ENCODE results near the gene DYSF.

DNA sequence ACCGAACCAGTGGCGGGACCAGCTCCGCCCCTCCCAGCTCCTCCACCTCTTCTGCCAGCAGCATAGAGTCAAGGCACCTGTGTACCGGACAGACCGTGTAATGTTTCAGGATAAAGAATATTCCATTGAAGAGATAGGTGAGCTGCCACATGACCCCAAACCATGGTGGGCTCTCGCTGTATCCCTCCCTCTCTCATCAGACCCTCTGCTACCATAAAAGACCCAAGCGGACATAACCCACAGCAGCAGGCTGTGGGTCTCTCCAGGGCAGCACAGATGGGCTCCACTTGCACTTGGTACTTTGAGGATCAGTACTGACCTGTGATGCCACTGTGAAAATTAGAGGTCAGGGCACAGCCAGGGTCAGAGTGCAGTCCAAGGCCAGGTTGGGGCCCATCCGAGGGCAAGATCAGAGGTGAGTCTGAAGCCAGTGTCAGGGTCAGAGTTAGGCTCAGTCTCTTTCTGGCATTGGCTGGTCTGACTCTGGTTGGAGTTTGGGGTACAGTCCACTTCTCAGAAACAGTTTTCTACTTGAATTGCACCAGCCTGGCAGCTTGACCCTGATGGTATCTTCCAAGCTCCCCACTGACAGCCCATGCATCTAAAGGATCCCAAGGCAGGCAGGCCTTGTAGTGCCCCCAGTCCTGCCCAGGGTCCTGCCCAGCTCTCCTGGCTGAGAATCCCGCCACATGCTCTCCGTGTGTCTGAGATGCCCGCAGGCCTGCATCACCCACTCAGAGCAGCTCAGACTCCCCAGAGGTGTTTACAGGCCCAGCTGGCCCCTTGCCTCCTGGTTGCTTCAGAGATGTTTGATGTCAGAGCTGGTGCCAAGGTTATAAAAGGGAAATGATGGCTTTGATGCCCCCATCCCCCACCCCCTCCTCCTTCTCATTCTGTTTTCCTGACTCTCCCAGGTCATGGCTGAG lies 212.1 kb downstream of the DYSF start:
- TF ChIP-seq, protein P1, sequence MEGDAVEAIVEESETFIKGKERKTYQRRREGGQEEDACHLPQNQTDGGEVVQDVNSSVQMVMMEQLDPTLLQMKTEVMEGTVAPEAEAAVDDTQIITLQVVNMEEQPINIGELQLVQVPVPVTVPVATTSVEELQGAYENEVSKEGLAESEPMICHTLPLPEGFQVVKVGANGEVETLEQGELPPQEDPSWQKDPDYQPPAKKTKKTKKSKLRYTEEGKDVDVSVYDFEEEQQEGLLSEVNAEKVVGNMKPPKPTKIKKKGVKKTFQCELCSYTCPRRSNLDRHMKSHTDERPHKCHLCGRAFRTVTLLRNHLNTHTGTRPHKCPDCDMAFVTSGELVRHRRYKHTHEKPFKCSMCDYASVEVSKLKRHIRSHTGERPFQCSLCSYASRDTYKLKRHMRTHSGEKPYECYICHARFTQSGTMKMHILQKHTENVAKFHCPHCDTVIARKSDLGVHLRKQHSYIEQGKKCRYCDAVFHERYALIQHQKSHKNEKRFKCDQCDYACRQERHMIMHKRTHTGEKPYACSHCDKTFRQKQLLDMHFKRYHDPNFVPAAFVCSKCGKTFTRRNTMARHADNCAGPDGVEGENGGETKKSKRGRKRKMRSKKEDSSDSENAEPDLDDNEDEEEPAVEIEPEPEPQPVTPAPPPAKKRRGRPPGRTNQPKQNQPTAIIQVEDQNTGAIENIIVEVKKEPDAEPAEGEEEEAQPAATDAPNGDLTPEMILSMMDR (IDR thresholded peaks at IDR 0.05) = no peak
- no peak for TF ChIP-seq POLR2A (IDR thresholded peaks at IDR 0.05)

Measured in lower leg skin (tissue), 3 donors.